ENCODE data around the gene LDHAL6B.

Gene LDHAL6B

GRCh38 chr15:59251001-59251845 lies 44.6 kb downstream of the LDHAL6B start:
- DNase-seq (ENCODE audit: low spot score): no peak

GRCh38 chr15:59252137-59252536 lies 45.5 kb downstream of the LDHAL6B start:
- no peak for DNase-seq (ENCODE audit: low spot score)

DNA sequence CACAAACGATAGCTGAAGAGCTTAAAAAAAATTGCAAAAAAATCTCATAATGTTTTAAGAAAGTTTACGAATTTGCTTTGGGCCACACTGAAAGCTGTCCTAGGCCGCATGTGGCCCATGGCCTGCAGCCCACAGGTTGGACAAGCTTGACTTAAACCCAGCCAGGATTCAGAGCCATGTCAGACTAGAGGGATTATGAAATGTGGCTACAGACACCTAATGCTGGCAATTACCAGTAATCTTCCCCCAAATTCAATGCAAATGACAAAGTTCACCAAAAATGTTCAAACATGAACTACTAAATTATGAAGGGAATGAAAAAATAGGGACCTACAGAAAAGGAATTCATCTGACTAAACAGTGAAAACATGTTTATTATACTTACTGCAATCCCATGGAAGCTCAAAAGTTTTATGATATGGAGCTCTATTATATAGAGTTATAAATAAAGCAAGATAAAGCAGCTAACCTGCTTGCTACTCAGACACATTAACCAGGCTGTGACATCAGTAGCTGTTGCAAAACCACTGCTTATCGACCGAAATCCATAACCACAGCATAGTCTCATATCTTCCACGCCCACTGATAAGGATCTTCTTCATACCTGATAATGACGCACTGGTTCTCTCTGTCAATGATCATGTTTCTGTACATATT lies 49.2 kb downstream of the LDHAL6B start:
- DNase-seq (ENCODE audit: low spot score): peak; percentile 11

DNA sequence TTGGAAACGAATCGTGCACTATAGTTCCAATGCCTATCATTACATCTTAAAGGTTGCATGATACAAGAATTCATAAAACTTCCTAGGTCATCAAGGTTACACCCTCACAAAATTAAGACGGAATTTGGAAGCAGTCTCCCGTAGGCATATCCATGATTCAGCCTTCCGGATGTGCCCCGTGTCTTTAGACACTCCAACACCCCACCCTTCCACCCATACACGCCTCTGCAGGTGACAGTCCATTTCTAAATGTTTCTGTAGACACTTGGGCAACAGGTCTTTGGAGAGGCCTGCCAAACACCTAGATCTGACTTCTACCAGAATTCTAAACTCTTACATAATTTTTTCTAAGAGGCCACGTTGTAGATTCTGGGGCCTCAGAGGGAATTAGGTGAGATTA lies 49.8 kb downstream of the LDHAL6B start:
- no peak for DNase-seq (ENCODE audit: low spot score)

- no peak for DNase-seq (ENCODE audit: low spot score)
These were observed 50.5 kb downstream of the LDHAL6B start for GRCh38 chr15:59257140-59257539.
